GM18870 (cell line): ENCODE results near the gene CYP2C18.
"Not testable (repeated sequence)": the region's sequence is repeated elsewhere in the genome, so short reads cannot be mapped to it uniquely, and the experiment has no call there.

ENCODE experiments used
- ATAC-seq: cut with Tn5 transposase; IDR thresholded peaks from one replicate; pipeline ENCODE4 v1.9.1; 2021; ENCODE audit warnings: moderate library complexity; ENCODE audit not compliant: unreplicated experiment

The CYP2C18 gene

GRCh38 chr10:94683214-94684054 lies at the start of gene CYP2C18:
TSS of gene CYP2C18 (plus strand) at chr10:94683729. CDS start at chr10:94683820, 91 bp downstream.
- ATAC-seq = no peak

GRCh38 chr10:94638097-94638496 lies 45.4 kb upstream of the CYP2C18 start:
- ATAC-seq = not testable (repeated sequence)

- no peak for ATAC-seq
Measured at GRCh38 chr10:94639902-94640301, 43.6 kb upstream of the CYP2C18 start.

- no peak for ATAC-seq
Measured at GRCh38 chr10:94640562-94640961, 43.0 kb upstream of the CYP2C18 start.

- no peak for ATAC-seq
Measured at GRCh38 chr10:94641480-94641879, 42.0 kb upstream of the CYP2C18 start.

- ATAC-seq = no peak
Measured at GRCh38 chr10:94644352-94644751, 39.2 kb upstream of the CYP2C18 start.

- ATAC-seq = no peak
Measured at GRCh38 chr10:94645285-94645684, 38.2 kb upstream of the CYP2C18 start.

GRCh38 chr10:94655201-94655600 lies 28.3 kb upstream of the CYP2C18 start:
- ATAC-seq = not testable (repeated sequence)

- not testable (repeated sequence) for ATAC-seq
Measured at GRCh38 chr10:94663061-94663460, 20.5 kb upstream of the CYP2C18 start.

- no peak for ATAC-seq
Measured at GRCh38 chr10:94666391-94667102, 17.0 kb upstream of the CYP2C18 start.

- ATAC-seq = no peak
Measured at GRCh38 chr10:94673614-94674321, 9.8 kb upstream of the CYP2C18 start.

GRCh38 chr10:94676496-94676895 lies 7.0 kb upstream of the CYP2C18 start:
- no peak for ATAC-seq

- ATAC-seq = no peak
Measured at GRCh38 chr10:94677691-94678090, 5.8 kb upstream of the CYP2C18 start.

- ATAC-seq = no peak
Measured at GRCh38 chr10:94678475-94678874, 5.1 kb upstream of the CYP2C18 start.

- ATAC-seq = peak; percentile 69
Measured at GRCh38 chr10:94680544-94680943, 3.0 kb upstream of the CYP2C18 start.

- not testable (repeated sequence) for ATAC-seq
Measured at GRCh38 chr10:94682636-94683035, 893 bp upstream of the CYP2C18 start.

GRCh38 chr10:94687625-94688248 lies 4.2 kb downstream of the CYP2C18 start:
- no peak for ATAC-seq

- ATAC-seq = no peak
Measured at GRCh38 chr10:94706089-94706488, 22.6 kb downstream of the CYP2C18 start.

GRCh38 chr10:94710578-94710977 lies 27.0 kb downstream of the CYP2C18 start:
- ATAC-seq = no peak

- no peak for ATAC-seq
Measured at GRCh38 chr10:94725871-94726270, 42.3 kb downstream of the CYP2C18 start.

GRCh38 chr10:94735197-94735596 lies 51.7 kb downstream of the CYP2C18 start:
- ATAC-seq = no peak
